Fibroblast of the conjunctiva (primary cell): Measurements from ENCODE around the gene RBM6.
"Not testable (repeated sequence)": the region's sequence is repeated elsewhere in the genome, so short reads cannot be mapped to it uniquely, and the experiment has no call there.

Experiments used
- DNase-seq: peaks from one replicate; pipeline ENCODE4 v3.0.0-alpha.2; 2010; ENCODE audit warnings: low read depth

RBM6 gene

DNA sequence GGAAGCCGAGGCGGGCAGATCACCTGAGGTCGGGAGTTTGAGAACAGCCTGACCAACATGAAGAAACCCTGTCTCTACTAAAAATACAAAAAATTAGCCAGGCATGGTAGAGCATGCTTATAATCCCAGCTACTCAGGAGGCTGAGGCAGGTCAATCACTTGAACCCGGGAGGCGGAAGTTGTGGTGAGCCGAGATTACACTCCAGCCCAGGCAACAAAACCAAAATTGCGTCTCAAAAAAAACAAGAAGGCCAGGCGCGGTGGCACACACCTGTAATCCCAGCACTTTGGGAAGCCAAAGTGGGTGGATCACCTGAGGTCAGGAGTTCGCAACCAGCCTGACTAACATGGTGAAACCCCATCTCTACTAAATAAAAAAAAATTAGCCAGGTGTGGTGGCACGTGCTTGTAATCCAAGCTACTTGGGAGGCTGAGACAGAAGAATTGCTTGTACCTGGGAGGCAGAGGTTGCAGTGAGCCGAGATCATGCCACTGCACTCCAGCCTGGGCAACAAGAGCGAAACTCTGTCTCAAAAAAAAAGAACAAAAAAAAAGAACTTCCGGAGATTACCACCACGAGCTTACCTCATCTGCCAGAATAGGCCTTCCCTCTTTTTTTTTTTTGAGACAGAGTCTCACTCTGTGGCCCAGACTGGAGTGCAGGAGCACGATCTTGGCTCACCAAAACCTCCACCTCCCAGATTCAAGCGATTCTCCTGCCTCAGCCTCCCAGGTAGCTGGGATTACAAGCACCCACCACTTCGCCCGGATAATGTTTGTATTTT, 22.0 kb upstream of the RBM6 start:
- not testable (repeated sequence) for DNase-seq

- DNase-seq = peak; percentile 62
Observed at GRCh38 chr3:49924683-49925082, 15.3 kb upstream of the RBM6 start.

GRCh38 chr3:49925485-49925884, 14.5 kb upstream of the RBM6 start:
- DNase-seq = no peak

DNA sequence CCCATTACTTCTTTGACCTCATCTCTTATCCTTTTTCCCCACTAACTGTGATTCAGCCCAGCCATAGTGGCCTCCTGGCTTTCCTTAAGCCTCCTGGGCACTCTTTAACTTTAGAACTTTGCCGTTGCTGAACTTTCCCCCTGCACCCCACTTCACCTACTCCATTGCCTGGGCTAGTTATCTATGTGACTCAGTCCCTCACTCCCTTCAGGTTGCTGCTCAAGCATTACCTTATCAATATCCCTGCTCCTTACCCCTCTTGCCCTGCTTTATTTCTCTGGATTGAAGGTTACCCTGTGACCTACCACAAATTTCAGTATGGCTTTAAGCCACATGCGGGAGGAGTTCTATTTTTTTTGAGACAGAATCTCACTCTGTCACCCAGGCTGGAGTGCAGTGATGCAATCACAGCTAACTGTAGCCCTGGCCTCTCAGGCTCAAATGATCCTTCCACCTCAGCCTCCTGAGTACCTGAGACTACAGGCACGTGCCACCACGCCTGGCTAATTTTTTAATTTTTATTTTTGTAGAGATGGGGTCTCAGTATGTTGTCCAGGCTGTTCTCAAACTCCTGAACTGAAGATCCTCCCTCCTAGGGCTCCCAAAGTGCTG, 13.7 kb upstream of the RBM6 start:
- DNase-seq = no peak

DNA sequence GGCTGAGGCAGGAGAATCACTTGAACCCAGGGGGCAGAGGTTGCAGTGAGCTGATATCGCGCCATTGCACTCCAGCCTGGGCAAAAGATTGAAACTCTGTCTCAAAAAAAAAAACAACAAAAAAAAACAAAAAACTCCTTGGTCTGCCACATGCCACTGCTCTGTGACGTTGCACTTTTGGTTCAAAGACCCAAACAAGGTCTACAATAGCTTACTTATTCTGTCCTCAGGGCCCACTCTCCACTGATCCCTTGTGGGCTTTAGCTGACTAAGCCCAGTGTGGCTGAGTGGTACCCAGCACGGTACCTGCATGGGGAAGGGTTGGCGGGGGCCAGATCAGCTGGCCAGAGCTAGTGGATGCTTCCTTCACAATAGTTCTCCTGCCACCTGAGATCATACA, 12.2 kb upstream of the RBM6 start:
- no peak for DNase-seq

GRCh38 chr3:49928481-49929017, 11.4 kb upstream of the RBM6 start:
- no peak for DNase-seq

DNA sequence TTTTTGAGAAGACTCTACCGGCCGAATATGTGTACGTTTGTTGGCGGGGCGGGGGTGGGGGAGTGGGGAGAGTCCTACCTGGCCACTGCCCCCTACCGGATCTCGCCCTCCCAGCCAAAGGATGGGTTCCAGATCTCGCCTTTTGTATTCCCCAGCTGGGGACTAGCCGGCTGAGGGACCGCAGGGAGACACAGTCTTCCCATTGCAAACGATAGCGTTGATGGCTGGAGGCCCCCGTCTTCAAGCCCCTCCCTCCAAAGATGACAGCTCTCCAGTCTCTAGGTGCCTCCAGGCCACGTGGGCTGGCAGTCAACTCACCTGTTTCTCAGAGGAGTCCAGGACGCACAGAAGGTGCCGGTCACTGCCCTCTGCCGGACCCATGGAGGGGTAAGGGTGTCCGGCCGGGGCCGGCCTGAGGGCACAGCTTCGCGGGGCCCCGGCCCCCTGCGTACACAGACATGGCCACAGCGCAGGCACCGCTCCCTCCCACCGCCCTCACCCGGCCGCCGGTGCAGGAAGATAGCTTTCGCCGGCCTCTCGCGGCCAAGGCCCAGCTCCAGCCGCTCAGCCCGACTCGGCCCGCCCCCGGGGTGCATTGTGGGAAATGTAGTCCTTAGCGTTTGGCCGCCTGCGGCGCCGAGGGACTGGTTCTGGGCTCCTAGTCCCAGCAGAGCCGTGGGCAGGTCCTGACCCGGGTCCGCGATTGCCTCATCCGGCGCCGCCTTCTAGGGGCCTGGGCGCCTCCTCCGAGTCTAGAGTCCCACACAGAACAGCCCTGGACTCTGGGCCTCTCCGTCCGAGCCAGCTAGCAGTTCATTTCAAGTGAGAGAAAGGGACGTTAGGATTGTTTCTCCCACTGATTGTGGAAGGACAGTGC, 10.4 kb upstream of the RBM6 start, which contains the start of gene MON1A:
Gene MON1A (minus strand): TSS at position 521 of the 877 bp plus-strand sequence. CDS start 16,465 bp downstream, outside the sequence.
- peak; percentile 85 for DNase-seq

- no peak for DNase-seq
Observed at GRCh38 chr3:49930168-49930690, 9.7 kb upstream of the RBM6 start.

- DNase-seq = no peak
Observed at GRCh38 chr3:49930922-49931321, 9.0 kb upstream of the RBM6 start.

- not testable (repeated sequence) for DNase-seq
Observed at GRCh38 chr3:49932281-49932680, 7.7 kb upstream of the RBM6 start.

DNA sequence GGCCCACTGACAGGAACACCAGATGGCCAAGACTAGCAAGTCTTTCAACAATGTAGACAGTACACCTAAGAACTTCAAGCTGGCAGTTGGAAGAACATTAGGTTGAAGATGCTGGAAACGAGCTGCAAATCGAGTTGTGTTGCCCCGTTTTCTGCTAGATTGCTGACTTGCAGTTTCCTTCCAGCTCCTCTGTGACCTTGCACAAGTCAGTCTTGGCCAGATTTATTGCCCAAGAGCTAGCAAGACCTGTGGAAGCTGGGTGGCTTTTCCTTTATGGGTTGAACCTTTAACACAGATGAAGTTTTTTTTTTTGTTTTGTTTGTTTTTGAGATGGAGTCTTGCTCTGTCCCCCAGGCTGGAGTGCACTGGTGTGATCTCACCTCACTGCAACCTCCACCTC, 2.9 kb upstream of the RBM6 start:
- DNase-seq = no peak

DNA sequence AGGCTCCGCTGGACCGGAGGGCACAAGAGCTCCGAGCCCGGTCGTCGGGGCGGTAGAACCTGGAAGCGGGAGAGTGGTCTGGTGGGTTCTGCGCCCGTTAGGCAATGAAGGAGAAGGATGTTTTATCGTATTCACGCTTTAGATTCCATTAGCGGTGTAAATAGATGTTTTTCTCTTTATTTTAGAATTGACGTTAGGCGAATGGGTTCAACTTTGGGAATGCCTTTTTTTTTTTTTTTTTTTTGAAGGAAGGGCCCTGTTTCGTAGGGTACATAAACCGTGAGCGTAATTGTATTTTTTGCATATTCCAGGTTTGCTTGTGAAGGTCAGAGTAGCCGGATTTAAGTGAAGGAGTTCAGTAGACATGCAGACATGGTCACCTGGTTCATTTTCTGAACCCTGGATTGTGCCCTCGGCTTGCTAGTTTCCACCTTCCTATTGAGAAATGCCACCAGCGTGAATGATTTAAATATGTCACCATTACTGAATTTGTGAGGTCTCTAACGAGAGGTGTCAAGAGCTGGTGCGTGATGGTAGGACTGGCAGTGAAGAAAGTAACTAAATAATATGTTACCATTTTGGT, 808 bp downstream of the RBM6 start:
- no peak for DNase-seq

GRCh38 chr3:49942651-49943050, 2.7 kb downstream of the RBM6 start:
- no peak for DNase-seq

- DNase-seq = no peak
Observed at GRCh38 chr3:49952924-49953323, 13.0 kb downstream of the RBM6 start.

DNA sequence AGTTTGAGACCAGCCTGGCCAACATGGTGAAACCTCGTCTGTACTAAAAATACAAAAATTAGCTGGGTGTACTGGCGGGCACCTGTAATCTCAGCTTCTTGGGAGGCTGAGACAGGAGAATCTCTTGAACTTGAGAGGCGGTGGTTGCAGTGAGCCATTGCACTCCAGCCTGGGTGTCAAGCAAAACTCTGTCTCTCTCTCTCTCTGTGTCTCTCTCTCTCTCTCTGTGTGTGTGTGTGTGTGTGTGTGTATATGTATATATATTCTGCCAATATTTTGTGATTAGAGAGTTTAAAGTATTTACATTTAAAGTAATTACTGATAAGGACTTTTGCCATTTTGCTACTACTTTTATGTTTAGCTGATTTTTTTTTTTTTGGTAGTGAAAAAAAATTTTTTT, 15.7 kb downstream of the RBM6 start:
- no peak for DNase-seq

DNA sequence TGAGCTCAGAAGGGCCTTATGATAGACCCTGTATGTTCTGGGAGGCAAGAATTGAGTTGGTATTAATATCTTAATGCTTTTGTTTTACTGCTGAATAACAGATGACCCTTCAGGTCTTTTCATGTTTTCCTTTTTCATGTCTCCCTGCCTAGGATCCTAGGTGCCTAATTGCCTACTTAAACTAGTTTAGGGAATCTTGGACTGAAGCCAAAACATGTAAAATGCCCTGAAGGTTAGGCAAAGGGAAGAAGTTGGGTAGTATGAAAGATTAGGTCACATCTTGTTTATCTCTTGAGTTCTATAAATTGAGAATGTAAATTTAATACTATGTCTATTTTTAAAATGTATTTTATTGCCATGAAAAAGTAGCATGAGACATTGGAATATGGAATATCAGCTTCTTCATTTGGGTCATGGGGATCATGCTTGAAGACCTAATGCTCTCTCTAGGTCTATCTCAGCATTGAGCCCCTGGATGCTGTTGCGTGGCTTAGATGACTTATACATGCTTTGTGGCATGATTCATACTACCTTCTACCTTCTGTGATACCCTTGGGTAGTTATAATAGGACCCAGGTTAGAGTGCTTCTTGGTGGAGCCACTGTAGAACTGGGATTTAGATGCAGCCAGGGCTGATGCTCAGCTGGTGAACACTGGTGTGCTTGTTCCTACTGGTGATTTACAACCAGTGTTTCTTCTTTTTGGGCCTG, 26.4 kb downstream of the RBM6 start:
- DNase-seq = no peak

DNA sequence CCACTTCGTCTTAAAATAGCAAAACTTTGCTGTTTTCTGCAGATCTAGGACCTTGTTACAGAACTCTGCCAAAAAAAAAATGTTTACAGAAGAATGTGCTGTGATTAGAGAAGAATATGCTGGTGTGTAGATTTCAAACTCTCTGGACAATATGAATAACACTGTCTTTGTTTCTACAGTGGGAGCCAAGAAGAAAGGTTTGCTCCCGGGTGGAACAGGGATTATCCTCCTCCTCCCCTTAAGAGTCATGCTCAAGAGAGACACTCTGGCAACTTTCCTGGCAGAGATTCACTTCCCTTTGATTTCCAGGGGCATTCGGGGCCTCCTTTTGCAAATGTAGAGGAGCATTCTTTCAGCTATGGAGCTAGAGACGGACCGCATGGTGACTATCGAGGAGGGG, 27.3 kb downstream of the RBM6 start:
- peak; percentile 3 for DNase-seq

GRCh38 chr3:49968346-49968745, 28.4 kb downstream of the RBM6 start:
- DNase-seq = no peak

- no peak for DNase-seq
Observed at GRCh38 chr3:49972656-49973055, 32.7 kb downstream of the RBM6 start.

GRCh38 chr3:49976942-49977341, 37.0 kb downstream of the RBM6 start:
- DNase-seq = no peak

DNA sequence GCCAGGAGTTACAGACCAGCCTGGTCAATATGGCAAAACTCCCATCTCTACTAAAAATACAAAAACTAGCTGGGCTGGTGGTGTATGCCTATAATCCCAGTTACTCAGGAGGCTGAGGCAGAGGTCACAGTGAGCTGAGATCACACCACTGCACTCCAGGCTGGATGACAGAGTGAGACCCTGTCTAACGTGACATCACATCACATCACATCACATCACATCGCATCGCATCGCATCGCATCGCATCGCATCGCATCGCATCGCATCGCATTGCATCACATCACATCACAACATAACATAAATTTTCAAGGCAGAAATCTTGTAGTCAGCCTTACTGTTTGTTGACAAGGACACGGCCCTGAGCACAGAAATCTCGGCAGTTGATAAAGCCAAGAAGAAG, 44.4 kb downstream of the RBM6 start:
- DNase-seq = no peak
